GM12873 (cell line): ENCODE measurements around the gene PAPPA2.

ENCODE experiments used
- CTCF ChIP-seq: IDR thresholded peaks from 2 replicates; pipeline ENCODE4 v1.5.1; 2012; ENCODE audit warnings: low read depth, mild to moderate bottlenecking, moderate library complexity, low read length, control low read depth; ENCODE audit not compliant: insufficient read depth; ENCODE audit errors: missing control alignments

The PAPPA2 gene

DNA sequence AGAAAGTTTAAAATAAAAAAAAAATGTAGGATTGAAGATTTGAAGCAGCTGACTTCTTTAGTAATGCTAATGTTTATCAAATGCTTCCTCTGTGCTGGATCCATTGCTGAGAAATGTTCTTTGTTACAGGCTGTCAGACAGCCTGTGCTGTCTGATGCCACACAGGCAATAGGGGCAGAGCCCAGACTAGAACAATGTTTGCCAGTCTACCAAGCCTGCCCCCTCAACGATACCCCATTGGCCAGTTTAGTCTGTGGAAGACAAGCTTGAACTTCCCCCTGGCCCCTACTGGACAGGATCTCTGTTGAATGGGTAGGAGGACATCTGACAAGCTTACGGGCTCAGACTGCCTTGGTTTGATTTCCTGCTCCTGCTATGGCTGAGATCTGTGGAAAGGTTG, 79.4 kb downstream of the PAPPA2 start:
- no peak for TF ChIP-seq CTCF

DNA sequence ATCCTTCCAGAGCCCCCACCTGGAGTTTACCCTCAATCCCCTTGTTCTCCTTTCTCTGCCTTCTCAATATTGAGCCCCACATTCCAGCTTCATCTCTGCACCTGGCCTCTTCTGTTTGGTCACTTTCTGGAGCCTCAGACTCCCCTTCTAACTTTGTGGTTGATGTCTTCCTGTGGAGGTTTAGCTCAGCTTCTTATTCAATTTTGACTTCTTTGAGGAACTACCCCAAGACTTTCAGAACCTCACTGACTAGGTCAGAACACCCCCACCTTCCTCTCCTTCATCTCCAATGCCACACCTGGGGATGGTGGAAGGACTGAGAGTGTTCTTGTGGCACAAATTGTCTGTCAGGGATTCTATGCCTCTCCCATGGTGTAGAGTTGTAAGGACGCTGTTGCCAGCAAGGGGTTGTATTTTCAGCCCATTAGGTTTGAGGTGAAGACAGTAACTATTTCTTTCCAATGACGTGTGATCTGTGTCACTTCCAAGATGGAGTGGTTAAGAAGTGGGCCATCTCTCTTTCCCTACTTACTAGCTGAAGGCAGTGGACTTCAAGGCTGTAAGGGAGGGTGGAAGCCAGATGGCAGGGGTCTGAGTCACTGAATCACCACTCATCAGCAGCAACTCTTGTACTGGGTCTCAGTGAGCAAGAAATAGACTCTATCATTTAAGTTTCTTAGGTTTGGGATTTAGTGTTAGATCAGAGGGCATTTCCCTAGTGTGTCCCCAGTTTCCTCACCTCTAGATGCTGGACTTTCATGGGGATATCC, 80.6 kb downstream of the PAPPA2 start:
- no peak for TF ChIP-seq CTCF

DNA sequence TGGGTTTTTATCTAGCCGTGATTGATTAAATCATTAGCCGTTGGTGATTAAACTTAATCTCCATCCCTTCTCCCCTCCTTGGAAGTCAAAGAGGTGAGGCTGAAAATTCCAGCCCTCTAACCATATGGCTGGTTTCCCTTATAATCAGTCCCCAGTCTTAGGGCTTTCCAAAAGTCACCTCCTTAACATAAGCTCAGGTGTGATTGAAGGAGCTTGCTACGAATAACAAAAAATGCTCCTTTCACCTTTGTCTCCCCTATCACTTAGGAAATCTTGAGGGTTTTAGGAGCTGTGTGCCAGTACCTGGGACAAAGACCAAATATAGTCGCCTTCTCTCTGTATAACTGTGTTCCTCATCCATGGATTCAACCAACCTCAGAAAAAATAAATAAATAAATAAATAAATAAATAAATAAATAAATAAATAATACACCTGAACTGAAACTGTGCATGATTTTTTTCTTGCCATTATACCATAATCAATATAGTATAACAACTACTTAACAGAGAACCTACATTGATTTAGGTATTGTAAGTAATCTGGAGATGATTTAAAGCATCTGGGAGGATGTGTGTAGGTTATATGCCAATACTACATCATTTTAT, 82.2 kb downstream of the PAPPA2 start:
- TF ChIP-seq CTCF: no peak

DNA sequence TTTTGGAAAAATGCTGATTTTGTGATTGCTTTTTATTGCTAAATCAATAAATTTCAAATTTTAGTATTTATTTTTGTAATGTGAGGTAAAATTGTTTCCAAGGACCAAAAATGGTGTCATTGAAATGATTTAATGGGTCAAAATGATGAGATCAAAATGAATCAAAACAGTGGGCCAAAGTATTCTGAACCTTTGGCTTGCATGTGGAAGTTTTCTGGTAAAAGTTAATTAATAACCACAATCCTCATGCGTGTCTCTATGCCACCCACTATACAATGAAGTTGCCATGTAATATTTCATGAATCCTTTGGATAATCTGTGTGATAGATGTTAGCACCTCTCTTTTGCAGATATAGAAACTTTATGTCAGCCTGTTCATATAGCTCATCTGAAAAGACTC, 83.8 kb downstream of the PAPPA2 start:
- no peak for TF ChIP-seq CTCF

- TF ChIP-seq CTCF: no peak
Measured at GRCh38 chr1:176551146-176551545, 88.2 kb downstream of the PAPPA2 start.

DNA sequence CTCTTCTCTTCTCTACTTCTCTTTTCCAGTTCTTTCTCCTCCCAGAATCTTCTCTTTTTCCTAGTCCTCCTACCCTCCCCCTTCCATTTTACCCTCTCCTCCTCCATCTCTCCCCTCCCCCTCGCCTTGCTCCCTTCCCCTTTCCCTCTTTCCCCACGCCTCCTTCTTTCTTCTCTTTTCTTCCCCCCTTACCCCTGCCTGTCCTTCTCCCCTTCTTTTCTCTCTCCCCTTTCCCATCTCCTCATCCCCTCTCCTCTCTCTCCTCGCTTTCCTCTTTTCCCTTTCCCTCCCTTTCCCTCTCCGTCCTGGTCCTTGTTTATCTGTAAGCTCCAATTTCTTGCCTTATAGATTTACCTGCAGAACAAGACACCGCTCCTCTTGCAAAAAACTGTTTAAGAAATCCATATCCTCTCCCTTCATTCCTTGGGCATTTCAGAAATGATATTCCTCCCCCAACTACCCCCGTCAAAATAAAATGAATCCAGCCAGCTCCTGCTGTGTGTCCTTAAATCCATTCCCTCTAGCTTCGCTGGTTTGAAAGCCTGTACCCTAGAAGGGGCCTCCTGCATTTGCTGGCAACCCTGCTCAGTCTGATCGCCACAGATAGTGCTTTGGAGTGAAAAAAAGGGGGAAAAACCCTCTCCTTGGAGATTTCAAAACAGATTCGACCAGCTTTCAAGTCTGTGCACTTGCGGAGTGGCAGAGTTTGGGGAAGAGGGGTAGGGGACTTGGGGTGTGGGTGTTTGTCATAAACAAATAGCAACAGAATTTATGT, 89.4 kb downstream of the PAPPA2 start:
- TF ChIP-seq CTCF: no peak

- no peak for TF ChIP-seq CTCF
Measured at GRCh38 chr1:176552999-176553398, 90.0 kb downstream of the PAPPA2 start.
